AG08395 (cell line): Measurements from ENCODE around the gene SAMHD1.
"Not testable (repeated sequence)": the region's sequence is repeated elsewhere in the genome, so short reads cannot be mapped to it uniquely, and the experiment has no call there.

Experiments
- DNase-seq: peaks from one replicate; pipeline ENCODE4 v3.0.0; 2012; ENCODE audit warnings: mixed read lengths, low spot score

Gene SAMHD1

DNA sequence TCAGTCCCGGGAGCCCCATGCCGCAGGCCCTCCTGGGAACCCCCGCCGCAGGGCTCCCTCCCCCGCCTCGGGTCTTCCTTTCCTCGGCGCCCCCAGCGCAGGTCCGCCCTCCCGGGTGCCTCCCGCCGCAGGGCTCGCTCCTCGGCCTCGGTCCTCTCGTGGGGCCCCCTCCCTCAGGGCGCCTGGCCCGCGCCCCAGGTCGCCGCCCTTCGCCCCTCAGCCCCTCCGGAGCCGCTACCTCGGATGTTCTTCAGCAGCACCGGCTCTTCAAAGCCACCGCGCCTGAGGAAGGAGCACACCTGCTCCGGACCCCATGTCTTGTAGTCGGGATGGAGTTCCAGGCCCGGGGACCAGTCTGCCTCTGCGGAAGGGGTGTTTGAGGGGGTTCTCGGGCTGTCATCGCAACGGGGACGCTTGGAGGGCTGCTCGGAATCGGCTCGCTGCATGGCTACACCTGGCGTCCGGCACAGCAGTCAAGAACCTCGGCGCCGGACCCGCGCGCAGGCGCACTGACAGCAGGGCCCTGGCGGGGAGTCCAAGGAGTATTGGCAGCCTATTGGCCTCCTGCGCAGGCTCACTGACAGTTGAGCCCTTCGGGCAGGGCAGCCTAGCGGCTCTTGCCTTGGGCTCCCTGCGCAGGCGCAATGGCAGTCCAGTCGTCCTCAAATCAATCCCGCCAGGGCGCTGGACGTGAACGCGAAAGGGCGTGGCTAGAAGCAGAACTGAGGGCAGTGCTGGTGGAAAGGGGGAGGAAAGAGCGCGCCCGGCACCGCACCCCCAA is at the start of gene SAMHD1:
SAMHD1 (minus strand) TSS at position 511 of the 781 bp plus-strand sequence; CDS start at position 446, 65 bp downstream.
- DNase-seq = peak; percentile 100

DNA sequence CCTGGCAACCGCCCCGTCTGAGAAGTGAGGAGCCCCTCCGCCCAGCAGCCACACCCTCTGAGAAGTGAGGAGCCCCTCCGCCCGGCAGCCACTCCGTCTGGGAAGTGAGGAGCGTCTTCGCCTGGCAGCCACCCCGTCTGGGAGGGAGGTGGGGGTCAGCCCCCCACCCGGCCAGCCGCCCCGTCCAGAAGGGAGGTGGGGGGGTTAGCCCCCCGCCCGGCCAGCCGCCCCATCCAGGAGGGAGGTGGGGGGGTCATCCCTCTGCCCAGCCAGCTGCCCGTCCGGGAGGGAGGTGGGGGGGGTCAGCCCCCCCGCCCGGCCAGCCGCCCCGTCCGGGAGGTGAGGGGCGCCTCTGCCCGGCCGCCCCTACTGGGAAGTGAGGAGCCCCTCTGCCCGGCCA is 48.7 kb upstream of the SAMHD1 start:
- not testable (repeated sequence) for DNase-seq

DNA sequence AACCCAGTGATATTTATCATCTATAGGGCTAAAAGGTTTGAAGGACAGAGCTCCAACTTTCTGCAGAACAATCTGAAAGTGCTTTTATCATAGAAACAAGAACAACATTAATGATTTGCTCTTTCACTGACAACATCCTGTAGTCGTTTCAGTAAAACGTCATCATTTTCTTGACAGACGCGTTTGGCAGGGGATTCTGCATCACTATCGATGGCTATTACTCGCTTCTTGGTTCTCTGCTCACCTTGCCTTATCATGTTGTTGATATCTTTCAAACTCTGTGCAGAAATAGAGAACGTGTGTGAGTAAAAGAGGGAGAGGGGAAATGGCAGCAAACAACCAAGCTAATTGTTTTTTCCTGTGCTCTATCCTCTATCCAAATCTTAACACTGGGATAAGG is 47.1 kb upstream of the SAMHD1 start:
- no peak for DNase-seq

DNA sequence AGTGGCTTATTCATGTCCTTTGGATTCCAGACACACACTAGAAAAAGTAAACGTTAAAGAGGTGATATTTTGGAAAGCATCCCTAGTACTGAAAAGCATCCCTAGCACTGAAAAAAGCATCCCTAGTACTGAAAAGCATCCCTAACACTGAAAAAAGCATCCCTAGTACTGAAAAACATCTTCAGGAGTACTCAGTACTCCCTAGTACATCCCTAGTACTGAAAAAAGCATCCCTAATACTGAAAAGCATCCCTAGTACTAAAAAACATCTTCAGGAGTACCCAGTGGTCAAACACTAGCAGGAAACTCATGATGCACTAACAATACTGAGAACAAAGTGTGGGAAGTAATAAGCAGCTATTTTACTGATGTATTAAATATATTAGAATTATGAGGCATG is 45.6 kb upstream of the SAMHD1 start:
- no peak for DNase-seq

- not testable (repeated sequence) for DNase-seq
These were observed 42.7 kb upstream of the SAMHD1 start for GRCh38 chr20:36994221-36994620.

DNA sequence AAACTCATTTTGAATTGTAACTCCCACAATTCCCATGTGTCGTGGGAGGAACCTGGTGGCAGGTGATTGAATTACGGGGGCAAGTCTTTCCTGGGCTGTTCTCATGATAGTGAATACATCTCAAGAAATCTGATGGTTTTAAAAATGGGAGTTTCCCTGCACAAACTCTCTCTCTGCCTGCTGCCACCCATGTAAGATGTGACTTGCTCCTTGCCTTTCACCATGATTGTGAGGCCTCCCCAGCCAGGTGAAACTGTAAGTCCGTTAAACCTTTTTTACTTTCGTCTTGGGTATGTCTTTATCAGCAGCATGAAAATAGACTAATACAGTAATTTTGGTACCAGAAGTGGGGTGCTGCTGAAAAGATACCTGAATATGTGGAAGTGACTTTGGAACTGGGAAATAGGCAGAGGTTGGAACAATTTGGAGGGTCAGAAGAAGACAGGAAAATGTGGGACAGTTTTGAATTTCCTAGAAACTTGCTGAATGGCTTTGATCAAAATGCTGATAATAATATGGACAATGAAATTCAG is 41.4 kb upstream of the SAMHD1 start:
- no peak for DNase-seq

- DNase-seq = no peak
These were observed 40.2 kb upstream of the SAMHD1 start for GRCh38 chr20:36991703-36992102.

DNA sequence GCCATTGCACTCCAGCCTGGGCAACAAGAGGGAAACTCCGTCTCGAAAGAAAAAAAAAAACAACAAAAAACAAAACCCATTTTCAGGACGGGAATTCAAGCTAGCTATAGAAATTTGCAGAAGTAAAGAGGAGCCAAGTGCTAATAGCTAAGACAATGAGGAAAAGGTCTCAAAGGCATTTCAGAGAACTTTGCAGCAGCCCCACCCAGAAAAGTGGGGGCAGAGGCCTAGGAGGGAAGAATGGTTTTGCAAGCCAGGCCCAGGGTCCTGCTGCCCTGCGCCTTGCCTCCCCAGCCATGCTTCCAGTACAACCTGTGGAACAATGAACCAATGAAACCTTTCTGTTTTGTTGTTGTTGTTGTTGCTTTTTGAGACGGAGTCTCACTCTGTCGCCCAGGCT is 38.3 kb upstream of the SAMHD1 start:
- no peak for DNase-seq

- peak; percentile 5 for DNase-seq
These were observed 37.0 kb upstream of the SAMHD1 start for GRCh38 chr20:36988494-36988966.

DNA sequence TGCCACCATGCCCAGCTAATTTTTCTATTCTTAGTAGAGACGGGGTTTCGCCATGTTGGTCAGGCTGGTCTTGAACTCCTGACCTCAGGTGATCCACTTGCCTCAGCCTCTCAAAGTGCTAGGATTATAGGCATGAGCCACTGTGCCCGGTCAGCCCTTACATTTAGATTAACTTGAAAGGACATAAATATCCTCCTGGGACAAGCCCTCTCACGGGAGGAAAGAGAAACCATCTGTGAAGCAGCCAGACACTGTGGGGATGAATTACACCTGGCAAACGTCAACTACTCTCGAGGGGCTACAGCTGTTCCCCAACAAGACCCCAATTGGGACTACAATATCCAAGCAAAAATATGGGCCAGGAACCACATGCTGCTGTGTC is 32.7 kb upstream of the SAMHD1 start:
- no peak for DNase-seq

- DNase-seq = no peak
These were observed 23.8 kb upstream of the SAMHD1 start for GRCh38 chr20:36975099-36975818.

GRCh38 chr20:36974660-36975059 is 23.2 kb upstream of the SAMHD1 start:
- DNase-seq = no peak

- no peak for DNase-seq
These were observed 19.6 kb upstream of the SAMHD1 start for GRCh38 chr20:36971103-36971502.

GRCh38 chr20:36969478-36970186 is 18.1 kb upstream of the SAMHD1 start:
- DNase-seq = no peak

- no peak for DNase-seq
These were observed 17.5 kb upstream of the SAMHD1 start for GRCh38 chr20:36969051-36969450.

GRCh38 chr20:36967636-36968035 is 16.1 kb upstream of the SAMHD1 start:
- DNase-seq = no peak

- DNase-seq = not testable (repeated sequence)
These were observed 15.5 kb upstream of the SAMHD1 start for GRCh38 chr20:36966965-36967364.

GRCh38 chr20:36962354-36962941 is 10.9 kb upstream of the SAMHD1 start:
- not testable (repeated sequence) for DNase-seq

GRCh38 chr20:36959242-36959641 is 7.7 kb upstream of the SAMHD1 start:
- DNase-seq = no peak

- no peak for DNase-seq
These were observed 6.6 kb upstream of the SAMHD1 start for GRCh38 chr20:36957875-36958667.

DNA sequence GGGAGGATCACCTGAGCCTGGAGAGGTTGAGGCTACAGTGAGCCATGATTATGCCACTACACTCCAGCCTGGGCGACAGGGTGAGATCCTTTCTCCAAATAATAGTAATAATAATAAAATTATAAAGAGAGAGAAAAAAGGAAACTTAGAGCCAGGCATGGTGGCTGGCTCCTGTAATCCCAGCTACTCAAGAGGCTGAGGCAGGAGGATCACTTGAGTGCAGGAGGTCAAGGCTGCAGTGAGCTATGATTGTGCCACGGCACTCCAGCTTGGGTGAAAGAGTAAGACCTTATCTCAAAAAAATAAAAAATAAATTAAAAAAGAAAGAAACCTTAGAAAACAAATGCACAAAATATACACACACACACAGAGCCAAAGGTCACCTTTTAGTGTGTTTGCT is 5.2 kb upstream of the SAMHD1 start:
- no peak for DNase-seq
